SK-N-MC (cell line): ENCODE data around the gene KRTAP1-5.

Experiments used
- EZH2 ChIP-seq: fragments of 200-600 bp; sonication (generic); IDR thresholded peaks from one replicate; pipeline ENCODE4 v1.6.1; 2017; ENCODE audit warnings: antibody characterized with exemption
- FOXP2 ChIP-seq: optimal IDR thresholded peaks from 2 replicates; pipeline ENCODE3; 2011; ENCODE audit warnings: mild to moderate bottlenecking, moderate library complexity; ENCODE audit not compliant: insufficient read depth; ENCODE audit errors: extremely low read length, control extremely low read depth
- POLR2AphosphoS5 ChIP-seq: IDR thresholded peaks from 2 replicates; pipeline ENCODE4 v1.6.1; 2012; ENCODE audit warnings: mild to moderate bottlenecking, low read depth, low read length, borderline replicate concordance

DNA sequence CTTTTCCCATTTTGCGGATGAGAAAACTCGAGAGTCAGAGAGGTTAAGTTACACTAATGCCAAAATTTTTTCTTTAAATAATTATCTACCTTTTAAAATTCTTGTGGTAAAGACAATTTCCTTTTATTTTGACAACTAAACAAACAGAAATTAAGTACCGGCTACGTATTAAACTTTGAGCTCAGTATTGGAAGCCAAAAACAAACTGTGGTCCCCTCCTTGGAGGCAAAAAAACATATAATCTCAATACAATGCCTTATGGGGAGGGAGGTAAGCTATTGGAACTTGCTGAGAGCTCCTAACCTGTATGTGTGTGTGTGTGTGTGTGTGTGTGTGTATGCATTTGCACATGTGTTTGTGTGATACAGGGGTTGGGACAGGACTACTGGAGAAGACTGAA, 36.4 kb upstream of the KRTAP1-5 start:
- TF ChIP-seq EZH2 (no peak), POLR2AphosphoS5 (no peak), FOXP2 (no peak)
